ENCODE data around the gene NEU3. TPM values are rescaled to one million over a fixed set of nuclear protein-coding genes. Genes with fewer than 3 reads are reported as not detected.

The NEU3 gene
- total and polyA plus RNA-seq, 3 experiments from 2014 or later: 2.1 to 12.7 (median 12.7) TPM

DNA sequence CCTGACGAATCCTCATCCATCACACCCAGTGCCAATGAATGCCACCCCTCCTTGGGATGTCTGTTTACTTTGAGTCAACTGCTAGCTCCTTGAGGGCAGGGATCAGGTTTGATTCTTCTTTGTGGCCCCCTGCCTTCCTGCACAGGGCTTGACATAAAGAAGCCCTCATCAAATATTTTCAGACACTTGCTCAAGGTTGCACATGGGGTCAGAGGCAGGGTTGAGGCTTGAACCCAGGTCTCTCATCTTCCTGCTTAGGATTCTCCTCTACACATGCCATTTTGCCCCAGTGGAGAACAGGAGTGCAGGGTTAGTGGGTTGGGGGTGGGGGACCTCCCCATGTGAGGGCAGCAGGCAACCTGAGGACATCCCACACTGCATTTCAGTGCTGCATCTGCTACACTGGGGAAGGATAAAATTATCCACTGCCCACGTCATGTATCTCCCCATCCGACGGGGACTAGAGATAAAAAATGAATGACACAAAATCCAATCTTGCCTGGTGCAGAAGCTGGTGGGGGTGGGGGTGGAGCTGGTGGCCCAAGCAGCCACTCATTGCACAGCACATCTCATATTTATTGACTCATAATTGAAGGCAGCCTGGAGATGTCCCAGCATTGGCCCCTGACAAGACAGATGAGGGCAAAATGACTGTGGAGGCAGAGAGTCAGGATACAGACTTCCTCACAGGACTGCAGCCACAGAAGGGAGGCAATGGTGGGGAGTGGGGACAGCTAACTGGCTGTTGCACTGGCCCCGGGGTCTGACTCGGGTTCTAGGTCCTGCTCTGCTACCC, 41.3 kb downstream of the NEU3 start:
- ChIA-PET POLR2A (no interaction called here), CTCF (interaction anchor here (1.7 kb wide), 1 partner anchor 8 kb away, joined by 10 read pairs; no protein-coding TSS in a partner anchor)
- no peaks in the 10 kb centered on the region for H3K9me3 ChIP-seq (ENCODE audit: low read length)
- H3K27ac ChIP-seq (ENCODE audit: low read depth, low read length): no peak overlapping the region
- no peak for DNase-seq
- Mint-ChIP-seq H3K4me3 (no peak overlapping the region), H3K9me3 (no peaks in the 10 kb centered on the region), H3K27ac (no peak overlapping the region), H3K4me1 (peaks cover 0 to 7% (median 0%) of the 10 kb centered on the region in 3 donors), H3K36me3 (no peaks in the 10 kb centered on the region), H3K27me3 (peaks cover 0 to 1% of the 10 kb centered on the region in 2 donors)
- H3K4me1 ChIP-seq (ENCODE audit: insufficient read depth, low read length): no peaks in the 10 kb centered on the region
- no peaks in the 10 kb centered on the region for H3K36me3 ChIP-seq (ENCODE audit: insufficient read depth, low read length)
- H3K27me3 ChIP-seq (ENCODE audit: insufficient read depth, low read length, poor library complexity, severe bottlenecking): no peaks in the 10 kb centered on the region
- H3K4me3 ChIP-seq (ENCODE audit: low read length): no peak overlapping the region

GRCh38 chr11:75031224-75031753, 42.6 kb downstream of the NEU3 start:
- H3K9me3 Mint-ChIP-seq: no peaks in the 10 kb centered on the region
- Histone ChIP-seq H3K27me3 (ENCODE audit: insufficient read depth, low read length, poor library complexity, severe bottlenecking) (no peaks in the 10 kb centered on the region), H3K36me3 (ENCODE audit: insufficient read depth, low read length) (no peaks in the 10 kb centered on the region), H3K27ac (ENCODE audit: low read depth, low read length) (peak overlapping the region; percentile 59), H3K4me3 (ENCODE audit: low read length) (no peak overlapping the region), H3K4me1 (ENCODE audit: insufficient read depth, low read length) (no peaks in the 10 kb centered on the region), H3K9me3 (ENCODE audit: low read length) (no peaks in the 10 kb centered on the region)
- POLR2A ChIA-PET: no interaction called here
- no peak overlapping the region for H3K27ac Mint-ChIP-seq
- H3K36me3 Mint-ChIP-seq: no peaks in the 10 kb centered on the region
- DNase-seq: no peak
- no peak overlapping the region for H3K4me3 Mint-ChIP-seq
- peaks cover 0 to 1% of the 10 kb centered on the region in 2 donors for H3K27me3 Mint-ChIP-seq
- H3K4me1 Mint-ChIP-seq: peaks cover 0 to 15% (median 5%) of the 10 kb centered on the region in 3 donors
- CTCF ChIA-PET: interaction anchor here (1.7 kb wide), 1 partner anchor 9 kb away, joined by 10 read pairs; no protein-coding TSS in a partner anchor

- Mint-ChIP-seq H3K27ac (no peak overlapping the region), H3K27me3 (peaks cover 0 to 1% of the 10 kb centered on the region in 2 donors), H3K4me1 (peaks cover 0 to 15% (median 5%) of the 10 kb centered on the region in 3 donors), H3K36me3 (no peaks in the 10 kb centered on the region), H3K4me3 (no peak overlapping the region), H3K9me3 (no peaks in the 10 kb centered on the region)
- Histone ChIP-seq H3K4me1 (ENCODE audit: insufficient read depth, low read length) (no peaks in the 10 kb centered on the region), H3K27ac (ENCODE audit: low read depth, low read length) (peak overlapping the region; percentile 59), H3K4me3 (ENCODE audit: low read length) (no peak overlapping the region), H3K36me3 (ENCODE audit: insufficient read depth, low read length) (no peaks in the 10 kb centered on the region), H3K27me3 (ENCODE audit: insufficient read depth, low read length, poor library complexity, severe bottlenecking) (no peaks in the 10 kb centered on the region), H3K9me3 (ENCODE audit: low read length) (no peaks in the 10 kb centered on the region)
- ChIA-PET POLR2A (no interaction called here), CTCF (interaction anchor here (1.7 kb wide), 1 partner anchor 10 kb away, joined by 10 read pairs; no protein-coding TSS in a partner anchor)
- DNase-seq: peak; percentile 13 to 62 (median 28)
These were observed 43.2 kb downstream of the NEU3 start for GRCh38 chr11:75031771-75032549.

- no peak overlapping the region for H3K4me3 Mint-ChIP-seq
- no peaks in the 10 kb centered on the region for H3K36me3 Mint-ChIP-seq
- H3K9me3 Mint-ChIP-seq: no peaks in the 10 kb centered on the region
These were observed 43.8 kb downstream of the NEU3 start for GRCh38 chr11:75032550-75032935.

GRCh38 chr11:75033916-75034315, 45.2 kb downstream of the NEU3 start:
- POLR2A ChIA-PET: no interaction called here
- H3K27ac ChIP-seq (ENCODE audit: low read depth, low read length): no peak overlapping the region
- no peaks in the 10 kb centered on the region for H3K4me1 ChIP-seq (ENCODE audit: insufficient read depth, low read length)
- H3K27me3 ChIP-seq (ENCODE audit: insufficient read depth, low read length, poor library complexity, severe bottlenecking): no peaks in the 10 kb centered on the region
- H3K9me3 ChIP-seq (ENCODE audit: low read length): no peaks in the 10 kb centered on the region
- H3K36me3 ChIP-seq (ENCODE audit: insufficient read depth, low read length): no peaks in the 10 kb centered on the region
- CTCF ChIA-PET: no interaction called here
- no peak overlapping the region for H3K4me3 ChIP-seq (ENCODE audit: low read length)
- H3K27ac Mint-ChIP-seq: peak overlapping the region in 1 of 8 donors; percentile 85
- no peaks in the 10 kb centered on the region for H3K9me3 Mint-ChIP-seq
- H3K4me1 Mint-ChIP-seq: peaks cover 0 to 15% (median 5%) of the 10 kb centered on the region in 3 donors
- H3K4me3 Mint-ChIP-seq: no peak overlapping the region
- no peaks in the 10 kb centered on the region for H3K36me3 Mint-ChIP-seq
- DNase-seq: no peak
- peaks cover 0 to 3% of the 10 kb centered on the region in 2 donors for H3K27me3 Mint-ChIP-seq

More at GRCh38 chr11:75032550-75032935, 43.8 kb downstream of the NEU3 start:
- Mint-ChIP-seq H3K4me1 (peaks cover 0 to 15% (median 5%) of the 10 kb centered on the region in 3 donors), H3K27me3 (peaks cover 0 to 1% of the 10 kb centered on the region in 2 donors), H3K27ac (no peak overlapping the region)
- CTCF ChIA-PET: no interaction called here
- no peaks in the 10 kb centered on the region for H3K9me3 ChIP-seq (ENCODE audit: low read length)
- no peak overlapping the region for H3K27ac ChIP-seq (ENCODE audit: low read depth, low read length)
- no peaks in the 10 kb centered on the region for H3K4me1 ChIP-seq (ENCODE audit: insufficient read depth, low read length)
- no peak overlapping the region for H3K4me3 ChIP-seq (ENCODE audit: low read length)
- H3K27me3 ChIP-seq (ENCODE audit: insufficient read depth, low read length, poor library complexity, severe bottlenecking): no peaks in the 10 kb centered on the region
- no peak for DNase-seq
- POLR2A ChIA-PET: no interaction called here
- no peaks in the 10 kb centered on the region for H3K36me3 ChIP-seq (ENCODE audit: insufficient read depth, low read length)

- Histone ChIP-seq H3K4me1 (ENCODE audit: insufficient read depth, low read length) (no peaks in the 10 kb centered on the region), H3K9me3 (ENCODE audit: low read length) (no peaks in the 10 kb centered on the region), H3K27me3 (ENCODE audit: insufficient read depth, low read length, poor library complexity, severe bottlenecking) (no peaks in the 10 kb centered on the region), H3K4me3 (ENCODE audit: low read length) (no peak overlapping the region), H3K27ac (ENCODE audit: low read depth, low read length) (no peak overlapping the region), H3K36me3 (ENCODE audit: insufficient read depth, low read length) (no peaks in the 10 kb centered on the region)
- DNase-seq: no peak
- POLR2A ChIA-PET: interaction anchor here (0.6 kb wide), 1 partner anchor 1529 kb away, joined by 3 read pairs; no protein-coding TSS in a partner anchor
- CTCF ChIA-PET: no interaction called here
- Mint-ChIP-seq H3K9me3 (peaks cover 0 to 3% (median 0%) of the 10 kb centered on the region in 5 donors), H3K4me3 (peak overlapping the region in 1 of 7 donors; percentile 58), H3K27me3 (peaks cover 0 to 6% of the 10 kb centered on the region in 2 donors), H3K36me3 (peaks cover 0 to 11% (median 0%) of the 10 kb centered on the region in 3 donors), H3K27ac (no peak overlapping the region), H3K4me1 (peaks cover 0 to 15% (median 5%) of the 10 kb centered on the region in 3 donors)
These were observed 46.5 kb downstream of the NEU3 start for GRCh38 chr11:75035256-75035655.

DNA sequence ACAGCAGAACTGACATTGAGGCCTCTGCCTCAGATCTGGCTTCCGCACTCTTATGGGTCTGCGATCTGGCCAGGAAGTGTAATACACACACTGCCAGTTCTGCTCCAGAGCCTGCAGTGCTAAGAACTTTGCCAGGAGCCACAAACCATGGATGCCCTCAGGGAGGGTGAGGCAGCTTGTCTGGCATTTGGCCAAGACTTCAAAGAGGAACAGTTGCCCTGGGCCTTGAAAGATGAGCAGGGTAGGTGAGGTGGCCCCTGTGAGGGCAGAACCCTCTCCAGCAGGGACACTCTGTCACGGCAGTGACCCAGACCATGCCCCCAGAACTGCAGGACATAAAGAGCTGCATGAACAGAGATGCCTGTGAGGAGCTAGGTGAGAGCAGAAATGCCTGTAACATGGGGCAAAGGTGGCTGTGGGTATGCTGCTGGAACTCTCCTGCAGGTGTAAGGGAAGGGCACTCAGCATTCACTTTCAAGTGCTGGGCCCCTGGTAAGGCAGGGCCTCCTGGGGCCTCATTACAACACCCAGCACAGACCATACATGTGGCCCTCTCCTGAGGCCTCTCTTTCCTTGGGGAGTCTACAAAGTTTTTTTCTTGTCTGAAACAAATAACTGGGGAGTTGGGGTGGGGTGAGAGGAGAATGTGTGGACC, 47.3 kb downstream of the NEU3 start:
- Histone ChIP-seq H3K27ac (ENCODE audit: low read depth, low read length) (no peak overlapping the region), H3K4me1 (ENCODE audit: insufficient read depth, low read length) (no peaks in the 10 kb centered on the region), H3K36me3 (ENCODE audit: insufficient read depth, low read length) (no peaks in the 10 kb centered on the region), H3K4me3 (ENCODE audit: low read length) (no peak overlapping the region), H3K27me3 (ENCODE audit: insufficient read depth, low read length, poor library complexity, severe bottlenecking) (no peaks in the 10 kb centered on the region), H3K9me3 (ENCODE audit: low read length) (no peaks in the 10 kb centered on the region)
- Mint-ChIP-seq H3K27ac (peak overlapping the region in 2 of 8 donors; percentile 43 to 75), H3K4me1 (peaks cover 0 to 15% (median 5%) of the 10 kb centered on the region in 3 donors), H3K4me3 (no peak overlapping the region), H3K36me3 (peaks cover 0 to 19% (median 0%) of the 10 kb centered on the region in 3 donors), H3K27me3 (peaks cover 0 to 5% of the 10 kb centered on the region in 2 donors), H3K9me3 (peaks cover 0 to 6% (median 4%) of the 10 kb centered on the region in 5 donors)
- CTCF ChIA-PET: no interaction called here
- no peak for DNase-seq
- POLR2A ChIA-PET: no interaction called here

Measured in CD8-positive, alpha-beta memory T cell (primary cell).